ENCODE data around the gene PPIE. TPM values are rescaled to one million over a fixed set of nuclear protein-coding genes. Genes with fewer than 3 reads are reported as not detected.
"Not testable (repeated sequence)": the region's sequence is repeated elsewhere in the genome, so short reads cannot be mapped to it uniquely, and the experiment has no call there.

Gene PPIE
- total and polyA plus RNA-seq, 2 donors (not counting 1 experiment from before 2014, with no cell fraction given) = 68.6 to 78.3 TPM

DNA sequence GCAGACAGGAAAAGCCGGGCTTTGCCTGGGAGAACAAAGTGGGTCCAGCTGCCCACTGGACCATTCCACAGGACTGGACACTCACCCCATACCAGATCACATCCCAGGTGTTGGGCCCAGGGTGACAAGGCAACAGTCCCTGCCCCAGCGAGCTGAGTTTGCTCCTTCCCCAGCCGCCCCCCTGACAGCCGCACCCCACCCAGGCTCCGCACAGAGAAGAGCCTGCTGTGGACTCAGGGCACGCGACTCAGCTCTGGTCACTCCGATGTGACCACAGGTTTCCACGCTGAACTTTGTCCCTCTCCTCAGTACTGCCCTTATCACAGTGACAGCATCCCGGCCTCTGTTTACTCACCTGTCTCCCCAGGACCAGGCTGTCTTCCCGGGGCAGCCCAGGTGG lies 48.8 kb downstream of the PPIE start:
- H3K4me1 Mint-ChIP-seq = peaks cover 18% of the 10 kb centered on the region
- H3K4me3 Mint-ChIP-seq = peak overlapping the region; percentile 75
- WGBS (ENCODE audit: insufficient coverage) = 89% methylated on average over 8 of the region's 11 CpGs
- no peaks in the 10 kb centered on the region for H4K20me1 ChIP-seq (ENCODE audit: control insufficient read depth, insufficient read depth, low read length, poor library complexity, severe bottlenecking)
- H3K4me2 ChIP-seq (replicated peaks; ENCODE audit: low read depth, low read length, poor library complexity, severe bottlenecking) = no peak overlapping the region
- no peaks in the 10 kb centered on the region for H3K9me3 ChIP-seq (ENCODE audit: control extremely low read depth in 1 of 3, control insufficient read depth in 2 of 3, insufficient read depth in 1 of 3, low read length in 2 of 3)
- peaks cover 0 to 16% (median 0%) of the 10 kb centered on the region in 4 experiments for H3K27me3 ChIP-seq (replicated peaks in 1 of 4; ENCODE audit: control extremely low read depth in 1 of 4, control insufficient read depth in 3 of 4, insufficient read depth in 4 of 4, low read length in 3 of 4)
- TF ChIP-seq, protein P1, sequence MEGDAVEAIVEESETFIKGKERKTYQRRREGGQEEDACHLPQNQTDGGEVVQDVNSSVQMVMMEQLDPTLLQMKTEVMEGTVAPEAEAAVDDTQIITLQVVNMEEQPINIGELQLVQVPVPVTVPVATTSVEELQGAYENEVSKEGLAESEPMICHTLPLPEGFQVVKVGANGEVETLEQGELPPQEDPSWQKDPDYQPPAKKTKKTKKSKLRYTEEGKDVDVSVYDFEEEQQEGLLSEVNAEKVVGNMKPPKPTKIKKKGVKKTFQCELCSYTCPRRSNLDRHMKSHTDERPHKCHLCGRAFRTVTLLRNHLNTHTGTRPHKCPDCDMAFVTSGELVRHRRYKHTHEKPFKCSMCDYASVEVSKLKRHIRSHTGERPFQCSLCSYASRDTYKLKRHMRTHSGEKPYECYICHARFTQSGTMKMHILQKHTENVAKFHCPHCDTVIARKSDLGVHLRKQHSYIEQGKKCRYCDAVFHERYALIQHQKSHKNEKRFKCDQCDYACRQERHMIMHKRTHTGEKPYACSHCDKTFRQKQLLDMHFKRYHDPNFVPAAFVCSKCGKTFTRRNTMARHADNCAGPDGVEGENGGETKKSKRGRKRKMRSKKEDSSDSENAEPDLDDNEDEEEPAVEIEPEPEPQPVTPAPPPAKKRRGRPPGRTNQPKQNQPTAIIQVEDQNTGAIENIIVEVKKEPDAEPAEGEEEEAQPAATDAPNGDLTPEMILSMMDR (IDR thresholded peaks at IDR 0.05) = no peak
- TF ChIP-seq EZH2 (IDR thresholded peaks at IDR 0.05; ENCODE audit: borderline replicate concordance, insufficient read depth, low read depth, low read length, poor library complexity, severe bottlenecking) = no peak
- CTCF ChIA-PET = interaction anchor here (0.6 to 1.2 kb wide), 2 partner anchors 13 to 30 kb away, joined by 3 to 5 read pairs; no protein-coding TSS in a partner anchor
- H3K27ac ChIP-seq (ENCODE audit: low read length in 2 of 2) = no peak overlapping the region
- H3K9me3 Mint-ChIP-seq (ENCODE audit: insufficient read depth) = no peaks in the 10 kb centered on the region
- peaks cover 5 to 7% of the 10 kb centered on the region in 2 donors for H3K4me1 ChIP-seq (ENCODE audit: control insufficient read depth in 2 of 2, insufficient read depth in 2 of 2, low read length in 2 of 2)
- peaks cover 15% of the 10 kb centered on the region for H3K27me3 Mint-ChIP-seq
- POLR2A ChIA-PET = interaction anchor here (0.6 kb wide), 1 partner anchor 215 kb away, joined by 4 read pairs; no protein-coding TSS in a partner anchor
- no peaks in the 10 kb centered on the region for H3K36me3 ChIP-seq (replicated peaks in 1 of 2; ENCODE audit: control extremely low read depth in 1 of 2, control insufficient read depth in 1 of 2, extremely low read depth in 1 of 2, insufficient read depth in 2 of 2, low read length in 1 of 2)
- ATAC-seq (ENCODE audit: low read depth) (no peak), DNase-seq (no peak)
- no peaks in the 10 kb centered on the region for H3K79me2 ChIP-seq (ENCODE audit: control insufficient read depth, insufficient read depth, low read length)
- peak overlapping the region; percentile 68 for H3K27ac Mint-ChIP-seq
- no peak overlapping the region for H3K4me3 ChIP-seq (ENCODE audit: control extremely low read depth in 1 of 5, extremely low read depth in 1 of 5, insufficient read depth in 1 of 5, low read depth in 2 of 5, low read length in 4 of 5)
- H3K9ac ChIP-seq (ENCODE audit: low read length) = no peak overlapping the region
- intact Hi-C loops (cut with micrococcal nuclease) = no loop called here
- no peak overlapping the region for H2AFZ ChIP-seq (ENCODE audit: insufficient read depth, low read depth, low read length, poor library complexity, severe bottlenecking)

DNA sequence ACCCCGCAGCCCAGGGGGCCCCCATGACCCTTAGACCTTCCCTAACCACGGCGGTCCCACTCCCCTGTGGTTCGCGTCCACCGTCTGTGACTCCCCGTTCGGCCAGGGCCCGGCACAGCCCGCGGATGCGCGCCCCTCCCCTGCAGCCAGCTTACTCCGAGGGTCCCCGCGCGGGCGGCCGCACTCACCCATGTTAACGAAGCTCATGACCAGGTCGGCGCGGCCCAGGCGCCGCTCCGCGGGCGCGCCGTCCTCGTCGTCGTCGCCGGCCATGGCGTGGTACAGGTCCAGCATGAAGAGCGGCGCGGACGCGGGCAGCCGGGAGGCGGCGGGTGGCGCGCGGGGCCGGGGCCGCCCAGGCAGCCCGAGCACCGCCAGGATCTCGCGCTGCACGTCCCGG lies 49.3 kb downstream of the PPIE start:
- H3K9ac ChIP-seq (ENCODE audit: low read length); H3K36me3 ChIP-seq (replicated peaks in 1 of 2; ENCODE audit: control extremely low read depth in 1 of 2, control insufficient read depth in 1 of 2, extremely low read depth in 1 of 2, insufficient read depth in 2 of 2, low read length in 1 of 2); intact Hi-C loops (cut with micrococcal nuclease); H3K79me2 ChIP-seq (ENCODE audit: control insufficient read depth, insufficient read depth, low read length); H3K4me1 ChIP-seq (ENCODE audit: control insufficient read depth in 2 of 2, insufficient read depth in 2 of 2, low read length in 2 of 2); H3K27ac ChIP-seq (ENCODE audit: low read length in 2 of 2); H2AFZ ChIP-seq (ENCODE audit: insufficient read depth, low read depth, low read length, poor library complexity, severe bottlenecking); H3K9me3 Mint-ChIP-seq (ENCODE audit: insufficient read depth); ATAC-seq (ENCODE audit: low read depth); H3K9me3 ChIP-seq (ENCODE audit: control extremely low read depth in 1 of 3, control insufficient read depth in 2 of 3, insufficient read depth in 1 of 3, low read length in 2 of 3); H4K20me1 ChIP-seq (ENCODE audit: control insufficient read depth, insufficient read depth, low read length, poor library complexity, severe bottlenecking); H3K4me3 ChIP-seq (ENCODE audit: control extremely low read depth in 1 of 5, extremely low read depth in 1 of 5, insufficient read depth in 1 of 5, low read depth in 2 of 5, low read length in 4 of 5); H3K27ac Mint-ChIP-seq: not testable (repeated sequence)
- ChIA-PET CTCF (interaction anchor here (1.2 to 1.9 kb wide), 3 partner anchors 10 to 29 kb away, joined by 3 to 10 read pairs (median 3); no protein-coding TSS in a partner anchor), POLR2A (interaction anchor here (0.6 to 2.1 kb wide), 2 partner anchors 11 to 215 kb away, joined by 4 to 16 read pairs; no protein-coding TSS in a partner anchor)
- peak overlapping the region; percentile 95 for H3K4me2 ChIP-seq (replicated peaks; ENCODE audit: low read depth, low read length, poor library complexity, severe bottlenecking)
- 21% methylated on average over 49 of the region's 55 CpGs for WGBS (ENCODE audit: insufficient coverage)
- peaks cover 23% of the 10 kb centered on the region for H3K4me1 Mint-ChIP-seq
- H3K27me3 ChIP-seq (replicated peaks in 1 of 4; ENCODE audit: control extremely low read depth in 1 of 4, control insufficient read depth in 3 of 4, insufficient read depth in 4 of 4, low read length in 3 of 4) = peaks cover 0 to 16% (median 0%) of the 10 kb centered on the region in 4 experiments
- peaks cover 15% of the 10 kb centered on the region for H3K27me3 Mint-ChIP-seq
- peak; percentile 19 for DNase-seq
- H3K4me3 Mint-ChIP-seq = peak overlapping the region; percentile 75

Data from B cell (primary cell).